Occipital lobe (tissue), 2 donors: Measurements from ENCODE around the gene FBXL20. TPM values are rescaled to one million over a fixed set of nuclear protein-coding genes. Genes with fewer than 3 reads are reported as not detected.

Source experiments
- DNase-seq: peaks from one replicate; lab custom pipeline; 2025; lab: John Stamatoyannopoulos, UW
- total RNA-seq: library from RNA; depleted of rRNA; stranded (reverse); fragments of >200 nt; gene quantifications from one replicate; pipeline ENCODE4 v1.2.3, GENCODE V29; 2014

The FBXL20 gene
- total RNA-seq, 1 donor from 2014 or later: 22.9 TPM

- no peak for DNase-seq
These were observed 197.2 kb downstream of the FBXL20 start for GRCh38 chr17:39204245-39204644.

Other genes starting within 250 kb of the FBXL20 start
- gene PLXDC1, start 250.0 kb downstream of the FBXL20 start, total RNA-seq: 9.4 TPM
- gene ARL5C, start 235.5 kb downstream of the FBXL20 start, total RNA-seq: not detected
- 20.6 TPM for gene CACNB1, start 204.0 kb downstream of the FBXL20 start, total RNA-seq
- 958 TPM for gene RPL19, start 201.3 kb downstream of the FBXL20 start, total RNA-seq
- gene STAC2, start 175.7 kb downstream of the FBXL20 start, total RNA-seq: 0.31 TPM
- 30.7 TPM for gene MED1, start 49.6 kb upstream of the FBXL20 start, total RNA-seq
- gene CDK12, start 59.9 kb upstream of the FBXL20 start, total RNA-seq: 21.5 TPM
- 70.3 TPM for gene NEUROD2, start 206.3 kb upstream of the FBXL20 start, total RNA-seq
- gene PPP1R1B, start 225.3 kb upstream of the FBXL20 start, total RNA-seq: 8.1 TPM
- 16.2 TPM for gene STARD3, start 235.5 kb upstream of the FBXL20 start, total RNA-seq